Epithelial cell of prostate (primary cell): Measurements from ENCODE around the gene KRT79.

Experiments
- DNase-seq: peaks from one replicate; pipeline ENCODE4 v3.0.0-alpha.2; 2011; ENCODE audit warnings: low read depth, low spot score
- H3K27ac ChIP-seq: fragments of 450-650 bp; 2 replicates; pipeline ENCODE4 v1.5.1; 2017; ENCODE audit warnings: mild to moderate bottlenecking

The KRT79 gene

DNA sequence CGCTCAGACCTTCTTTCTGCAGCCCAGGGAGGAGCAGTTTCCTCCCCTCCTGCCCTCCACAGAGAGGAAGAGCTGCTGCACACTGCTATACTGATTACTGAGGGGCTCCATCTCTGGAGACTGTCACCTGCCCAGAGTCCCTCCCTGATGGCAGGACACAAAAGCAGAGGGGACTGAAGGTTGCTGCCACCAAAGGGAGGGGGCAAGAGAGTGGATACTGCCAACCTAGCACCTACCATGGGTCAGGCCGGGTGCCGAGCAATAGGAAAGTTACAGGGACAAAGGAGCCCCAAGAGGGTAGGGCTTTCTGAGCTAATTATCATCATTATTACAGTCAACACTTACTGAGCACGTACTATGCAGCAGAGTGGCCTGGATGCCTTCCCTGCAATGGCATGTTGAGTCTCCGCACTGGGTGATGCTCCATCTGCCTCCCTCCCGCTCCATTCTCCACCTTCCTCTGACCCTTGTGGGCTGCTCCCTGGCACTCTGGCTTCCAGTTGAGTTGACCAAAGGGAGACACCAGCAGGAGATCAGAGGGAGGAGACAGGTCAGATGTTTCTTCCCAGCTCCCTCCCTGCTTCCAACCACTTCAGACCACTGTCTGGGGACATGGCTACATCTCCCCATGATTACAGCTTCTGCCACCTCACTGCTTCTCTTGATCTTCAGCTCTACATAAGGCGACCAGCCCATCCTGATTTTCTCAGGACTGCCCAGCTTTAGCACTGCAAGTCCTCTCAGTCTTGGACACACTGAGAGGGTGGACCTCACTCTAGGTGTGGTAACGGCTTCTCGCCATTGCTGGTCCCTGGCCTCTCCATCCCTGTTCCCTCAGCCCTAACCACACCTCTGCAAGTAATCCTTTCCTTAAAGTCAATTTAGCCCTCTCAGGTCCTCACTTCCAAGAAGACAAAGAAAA, 2.6 kb upstream of the KRT79 start:
- no peak for DNase-seq
- H3K27ac ChIP-seq = no peak overlapping the region

DNA sequence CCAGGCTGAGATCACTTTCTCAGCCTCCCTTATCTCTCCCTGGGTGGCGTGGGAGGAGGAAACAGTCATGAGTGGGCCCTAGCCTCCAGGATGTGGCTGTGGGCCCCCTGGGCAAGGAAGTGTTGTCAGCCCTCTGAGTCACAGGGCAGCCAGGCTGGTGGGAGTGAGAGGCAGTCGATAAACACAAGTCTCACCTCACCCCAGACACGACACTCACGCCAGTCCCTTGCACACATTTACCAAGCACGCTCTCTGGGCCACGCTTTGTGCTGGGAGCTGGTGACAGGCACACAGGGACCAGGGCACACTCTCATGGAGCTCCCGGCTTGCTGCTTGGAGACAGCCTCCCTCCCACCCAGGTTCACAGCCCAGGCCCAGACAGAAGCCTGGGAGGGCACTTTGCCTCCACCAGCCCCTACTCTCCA, 1.9 kb upstream of the KRT79 start:
- no peak for DNase-seq
- no peak overlapping the region for H3K27ac ChIP-seq

DNA sequence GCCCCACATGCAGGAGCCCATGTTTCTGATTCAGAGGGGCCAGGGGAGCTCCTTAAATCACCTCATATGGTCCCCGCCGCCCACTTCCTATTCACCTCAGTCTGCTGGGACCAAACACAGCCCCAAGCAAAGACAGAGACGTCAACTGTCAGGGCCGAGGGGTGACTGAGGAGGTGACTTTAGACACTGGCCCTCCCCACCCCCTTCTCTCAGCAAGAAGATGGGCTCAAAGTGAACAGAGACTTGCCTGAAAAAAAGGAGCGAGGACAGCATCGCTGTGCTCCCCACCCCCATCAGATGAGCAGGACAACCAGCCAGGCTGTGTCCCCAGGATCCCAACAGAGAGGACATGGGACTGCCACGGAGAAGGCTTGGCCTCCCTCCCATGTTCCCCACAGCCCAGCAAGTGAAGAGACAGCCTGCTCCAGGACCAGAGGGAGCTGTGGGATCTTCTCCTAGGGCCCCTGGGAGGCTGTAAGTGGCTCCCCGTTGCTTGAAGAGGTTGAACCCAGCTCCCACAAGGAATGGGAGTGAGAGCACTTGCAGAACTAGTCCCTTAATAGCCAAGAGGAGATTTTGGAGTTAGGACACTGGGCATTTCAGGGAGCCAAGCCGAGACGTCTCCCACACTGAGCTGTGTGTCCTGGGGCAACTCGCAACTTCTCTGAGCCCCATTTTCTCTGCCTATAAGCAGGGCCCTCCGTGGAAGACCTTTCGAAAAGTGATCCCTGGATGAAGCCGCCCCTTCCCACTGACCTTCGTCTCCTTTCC, 1.3 kb upstream of the KRT79 start:
- H3K27ac ChIP-seq = no peak overlapping the region
- DNase-seq = no peak

DNA sequence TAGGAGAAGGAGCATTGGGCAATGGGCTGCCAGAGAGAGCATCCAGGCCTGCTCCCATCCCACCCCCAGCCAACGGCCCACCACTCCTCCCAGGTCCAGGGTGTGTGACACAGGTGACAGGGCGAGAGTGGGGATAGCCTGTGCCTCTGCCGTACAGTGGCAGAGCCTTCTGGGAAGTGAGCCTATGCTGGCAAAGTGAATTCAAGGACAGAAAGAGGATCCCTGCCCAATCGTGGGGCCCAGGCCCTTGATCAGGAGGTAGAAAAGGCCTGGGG, 553 bp upstream of the KRT79 start:
- H3K27ac ChIP-seq = no peak overlapping the region
- no peak for DNase-seq

DNA sequence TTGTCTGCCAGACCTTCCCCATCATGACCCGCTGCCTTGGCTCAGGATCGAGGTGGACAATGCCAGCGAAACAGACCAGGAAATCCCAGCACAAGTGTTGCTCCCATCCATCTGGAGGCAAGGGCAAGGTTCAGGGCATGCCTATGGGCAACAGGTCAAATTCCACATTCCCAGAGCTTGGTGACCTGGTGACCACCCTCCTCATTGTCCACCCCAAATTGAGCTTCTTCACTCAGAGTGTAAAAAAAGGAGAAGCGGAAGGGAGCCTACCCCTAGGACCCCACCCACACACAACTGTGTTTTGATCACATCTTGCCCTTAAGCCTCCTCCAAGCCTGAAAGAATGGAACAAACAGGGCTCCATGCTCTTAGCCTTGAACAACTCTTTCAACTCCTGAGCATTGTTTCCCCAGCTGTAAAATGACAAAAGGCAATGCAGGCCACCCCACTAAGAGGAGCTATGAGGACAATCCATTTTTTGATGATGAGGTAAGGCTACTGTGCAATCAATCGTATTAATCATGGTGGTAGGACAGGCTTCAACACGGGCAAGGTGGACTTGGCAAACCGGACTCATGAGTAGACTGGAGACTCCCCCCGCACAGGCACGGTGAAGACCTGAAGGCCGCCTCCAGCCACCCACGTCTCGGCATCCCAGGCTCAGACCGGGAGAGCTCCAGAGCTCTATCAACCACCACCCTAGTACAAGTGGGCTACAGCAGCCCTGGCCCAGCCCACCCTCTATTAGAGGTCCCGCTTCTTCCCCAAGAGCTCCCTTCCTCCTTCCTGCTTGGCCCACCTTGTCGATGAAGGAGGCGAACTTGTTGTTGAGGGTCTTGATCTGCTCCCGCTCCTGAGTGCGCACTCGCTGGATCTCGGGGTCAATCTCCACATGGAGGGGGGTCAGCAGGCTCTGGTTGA, 866 bp downstream of the KRT79 start:
- no peak overlapping the region for H3K27ac ChIP-seq
- DNase-seq = peak; percentile 40

DNA sequence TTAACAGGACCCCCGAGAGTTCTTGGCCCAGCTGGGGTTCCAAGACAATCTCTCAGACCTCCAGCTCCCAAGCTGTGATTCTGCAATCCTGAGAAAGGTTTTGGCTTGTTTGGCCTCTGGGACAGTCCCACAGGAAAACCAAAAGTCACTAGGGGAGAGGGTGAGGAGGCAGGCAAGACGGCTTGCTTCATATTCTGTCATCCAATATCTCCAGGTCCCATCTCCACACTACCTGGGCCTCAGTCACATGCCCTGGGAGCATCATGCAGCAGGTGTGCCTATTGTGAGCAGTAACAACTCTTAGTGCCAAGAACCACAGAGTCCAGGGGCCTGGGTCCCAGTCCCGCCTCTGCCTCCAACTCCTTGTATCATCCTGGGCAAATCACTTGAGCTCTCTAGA, 1.7 kb downstream of the KRT79 start:
- H3K27ac ChIP-seq = no peak overlapping the region
- DNase-seq = no peak

DNA sequence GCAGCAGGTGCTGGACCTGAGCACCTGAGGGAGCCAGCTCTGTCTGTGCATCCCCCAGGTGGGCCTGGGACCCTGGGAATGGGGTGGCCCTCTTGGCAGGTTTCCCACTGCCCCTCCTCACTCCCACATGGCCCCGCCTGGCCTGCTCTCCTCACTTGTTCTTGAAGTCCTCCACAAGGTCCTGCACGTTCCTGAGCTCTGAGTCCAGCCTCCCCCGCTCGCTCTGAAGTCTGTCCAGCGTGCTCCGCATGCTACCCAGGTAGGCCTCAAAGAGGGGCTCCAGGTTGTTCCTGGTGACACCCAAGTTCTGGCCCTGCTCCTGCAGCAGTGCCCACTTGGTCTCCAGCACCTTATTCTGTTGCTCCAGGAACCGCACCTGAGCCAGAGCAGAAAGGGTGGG, 2.9 kb downstream of the KRT79 start:
- no peak overlapping the region for H3K27ac ChIP-seq
- no peak for DNase-seq

DNA sequence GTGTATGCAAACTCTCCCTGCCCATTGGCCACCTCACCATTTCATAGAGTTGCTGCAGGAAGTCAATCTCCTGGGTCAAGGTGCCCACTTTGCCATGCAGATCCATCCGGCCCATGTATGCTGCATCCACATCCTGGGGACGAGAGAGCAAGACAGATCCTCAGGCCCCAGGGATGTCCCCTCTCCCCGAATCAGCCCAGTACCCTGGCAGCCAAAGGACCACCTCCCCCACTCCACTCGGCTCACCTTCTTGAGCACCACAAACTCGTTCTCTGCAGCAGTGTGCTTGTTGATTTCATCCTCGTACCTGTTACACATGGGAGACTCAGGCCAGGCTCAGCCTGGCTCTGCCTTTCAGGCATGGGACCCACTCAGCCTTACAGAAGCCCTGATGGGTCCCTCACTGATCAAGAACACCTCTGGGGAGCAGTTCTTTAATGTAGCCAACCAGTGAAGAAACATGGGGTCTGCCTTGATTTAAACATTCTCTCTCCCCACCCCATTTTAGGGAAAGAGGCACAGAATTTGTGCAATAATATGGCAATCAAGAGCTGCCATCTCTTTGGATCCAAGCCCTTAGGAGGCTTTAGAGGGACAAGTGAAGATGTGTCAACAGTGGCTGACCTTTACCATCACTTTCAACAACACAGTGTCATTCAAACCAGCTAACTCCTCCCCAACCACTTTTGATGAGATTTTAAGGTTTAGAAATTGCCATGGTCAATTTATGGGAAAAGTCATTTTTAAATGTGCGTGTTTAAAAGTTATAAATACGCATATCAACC, 3.9 kb downstream of the KRT79 start:
- no peak for DNase-seq
- H3K27ac ChIP-seq = no peak overlapping the region

DNA sequence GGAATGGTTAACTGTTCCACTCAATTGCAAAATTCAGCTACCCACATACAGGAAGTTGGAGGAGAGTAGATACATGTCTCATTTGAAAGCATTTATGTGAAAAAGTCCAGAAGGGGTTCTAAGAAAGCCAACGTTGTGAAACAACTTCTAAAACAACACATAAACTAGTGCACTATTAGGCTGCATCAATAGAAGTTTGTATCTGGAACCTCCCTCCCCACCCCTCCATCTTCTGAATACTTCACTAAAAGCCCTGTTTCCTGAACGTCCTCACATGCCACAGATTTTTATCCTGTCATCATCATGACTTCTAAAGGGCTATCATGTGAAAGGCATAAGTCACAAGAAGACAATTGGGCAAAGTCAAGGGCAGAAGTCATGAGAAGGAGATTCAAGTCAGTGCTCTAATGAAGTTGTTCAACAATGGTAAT, 5.5 kb downstream of the KRT79 start:
- DNase-seq = no peak
- no peak overlapping the region for H3K27ac ChIP-seq

DNA sequence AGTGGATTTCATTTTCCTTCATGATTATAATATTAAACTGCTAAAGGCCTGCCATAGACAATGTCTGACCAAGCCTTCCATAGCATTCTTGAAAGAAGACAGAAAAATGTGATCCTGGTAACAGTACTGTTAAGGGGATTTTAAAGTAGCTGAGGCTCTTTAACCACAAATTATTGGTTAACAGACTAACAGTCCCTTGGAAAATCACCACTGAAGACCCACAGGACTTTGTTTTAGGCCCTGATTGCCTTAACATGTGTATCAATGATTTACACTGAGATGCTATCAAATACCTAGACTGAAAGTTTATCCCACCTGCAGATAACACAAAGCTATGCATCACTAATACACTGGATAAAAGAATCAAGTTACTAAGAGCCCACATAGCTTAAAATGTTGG, 6.0 kb downstream of the KRT79 start:
- no peak for DNase-seq
- no peak overlapping the region for H3K27ac ChIP-seq

DNA sequence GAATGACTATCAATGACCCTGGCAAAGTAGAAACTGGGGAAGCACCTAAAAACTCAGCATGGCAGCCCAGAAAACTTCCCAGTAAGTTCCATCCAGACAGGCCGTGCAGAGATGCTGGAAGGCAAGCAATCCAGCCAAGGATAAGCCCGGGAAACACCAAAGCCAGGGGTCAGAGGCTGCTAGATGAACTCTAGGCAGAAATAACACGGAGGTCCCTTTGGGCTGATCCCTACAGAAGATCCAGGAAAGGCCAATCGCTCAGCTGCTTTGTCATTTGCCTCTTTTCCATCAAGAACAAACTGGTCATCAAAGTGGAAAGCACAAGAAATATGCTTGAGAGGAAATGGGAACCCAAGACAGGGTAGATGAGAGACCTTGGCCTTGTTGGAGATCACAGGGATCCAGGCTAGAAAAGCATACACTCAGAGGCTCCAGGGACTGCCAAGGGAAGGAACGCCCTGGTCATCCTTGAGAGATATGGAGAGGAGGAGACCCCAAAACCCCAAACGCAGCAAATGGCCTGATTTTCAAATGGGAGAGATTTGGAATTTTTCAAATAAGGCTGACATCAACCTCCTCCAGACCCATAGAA, 6.5 kb downstream of the KRT79 start:
- no peak for DNase-seq

DNA sequence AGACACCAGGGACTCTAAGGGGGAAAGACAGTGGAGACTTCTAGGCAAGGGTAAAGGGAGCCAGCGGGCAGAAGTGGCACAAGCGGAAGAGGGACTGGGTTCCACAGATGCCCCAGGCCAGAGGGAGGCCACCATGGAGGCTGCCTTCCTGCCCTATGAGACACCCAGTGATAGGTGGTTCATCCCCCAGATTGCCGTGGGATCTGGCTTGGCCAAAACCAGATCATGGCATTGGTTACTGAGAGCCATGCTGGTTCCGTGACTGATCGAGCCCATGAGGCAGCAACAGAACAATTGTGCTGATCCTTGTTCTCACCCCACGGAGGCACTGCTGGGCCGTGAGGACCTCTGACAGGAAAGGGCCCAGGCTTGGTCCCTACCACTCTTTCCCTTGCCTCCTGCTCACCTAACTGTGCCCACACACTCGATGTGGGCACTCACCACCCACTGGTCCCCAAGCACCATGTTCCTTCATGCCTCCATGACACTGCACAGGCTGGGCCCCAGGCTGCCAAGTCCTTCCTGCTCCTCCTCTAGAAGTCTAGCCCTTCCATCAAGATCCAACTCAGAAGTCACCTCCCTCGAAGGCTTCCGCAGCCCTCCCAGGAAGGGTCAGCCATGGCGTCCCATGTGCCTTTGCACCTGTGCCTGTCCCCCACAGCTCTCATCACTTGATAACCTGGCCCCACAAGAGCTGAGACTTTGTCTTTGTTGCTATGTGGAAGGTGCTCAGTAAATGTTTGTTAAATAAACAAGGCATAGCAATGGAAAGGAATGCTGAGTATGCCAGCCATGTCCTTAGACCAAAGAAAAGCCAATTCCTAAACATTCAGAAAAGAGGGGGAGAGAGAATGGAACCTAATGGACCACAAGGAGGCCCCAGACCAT, 7.3 kb downstream of the KRT79 start:
- H3K27ac ChIP-seq = no peak overlapping the region
- no peak for DNase-seq

More for the DNA sequence above, 6.5 kb downstream of the KRT79 start:
- no peak overlapping the region for H3K27ac ChIP-seq

DNA sequence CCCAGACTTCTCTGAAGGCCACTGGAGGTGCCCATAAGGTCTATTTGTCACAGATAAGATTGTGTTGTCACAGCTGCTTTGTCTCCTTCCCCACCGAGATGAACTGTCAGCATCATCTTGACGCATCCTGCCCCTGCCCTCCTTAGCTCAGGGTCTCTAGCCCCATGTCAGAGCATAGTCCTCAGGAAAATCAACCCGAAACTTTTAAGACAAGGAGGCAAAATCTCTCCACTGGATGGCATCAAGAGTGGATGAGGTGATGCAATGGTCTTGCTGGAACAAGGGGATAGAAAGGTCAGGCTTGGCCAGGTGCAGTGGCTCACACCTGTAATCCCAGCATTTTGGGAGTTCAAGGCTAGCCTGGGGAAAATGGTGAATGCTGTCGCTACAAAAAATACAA, 8.2 kb downstream of the KRT79 start:
- H3K27ac ChIP-seq = no peak overlapping the region
- no peak for DNase-seq

DNA sequence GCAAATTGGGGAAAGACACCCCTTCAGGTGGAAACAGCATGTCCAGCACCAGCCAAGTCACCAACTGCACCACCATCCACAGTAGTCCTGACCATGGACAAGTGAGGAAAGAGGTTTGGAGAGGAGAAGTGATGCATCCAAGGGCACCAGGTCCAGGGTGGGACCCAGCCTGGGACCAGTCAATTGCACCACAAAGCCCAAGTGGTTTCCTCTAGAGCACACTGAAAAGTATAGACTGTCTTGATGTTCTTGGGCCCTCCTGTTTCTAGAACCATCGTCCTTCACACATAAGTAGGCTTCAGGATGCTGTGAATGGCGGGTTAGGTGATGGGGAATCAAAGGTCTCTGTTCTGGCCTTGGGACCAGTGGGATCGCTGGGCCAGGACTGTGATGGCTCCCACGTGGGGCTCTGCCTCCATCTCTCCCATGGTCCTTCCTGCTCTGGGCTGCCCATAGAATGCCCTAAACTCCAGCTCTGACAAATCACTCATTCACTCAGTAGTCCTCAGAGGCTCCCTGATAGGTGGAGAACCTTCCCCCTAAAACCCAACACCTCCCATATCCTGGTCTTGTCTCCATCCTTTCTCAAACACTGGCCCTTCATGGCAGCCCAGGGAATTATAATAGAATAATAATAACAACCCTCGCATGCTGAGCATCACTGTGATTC, 9.2 kb downstream of the KRT79 start:
- H3K27ac ChIP-seq = no peak overlapping the region
- DNase-seq = no peak

DNA sequence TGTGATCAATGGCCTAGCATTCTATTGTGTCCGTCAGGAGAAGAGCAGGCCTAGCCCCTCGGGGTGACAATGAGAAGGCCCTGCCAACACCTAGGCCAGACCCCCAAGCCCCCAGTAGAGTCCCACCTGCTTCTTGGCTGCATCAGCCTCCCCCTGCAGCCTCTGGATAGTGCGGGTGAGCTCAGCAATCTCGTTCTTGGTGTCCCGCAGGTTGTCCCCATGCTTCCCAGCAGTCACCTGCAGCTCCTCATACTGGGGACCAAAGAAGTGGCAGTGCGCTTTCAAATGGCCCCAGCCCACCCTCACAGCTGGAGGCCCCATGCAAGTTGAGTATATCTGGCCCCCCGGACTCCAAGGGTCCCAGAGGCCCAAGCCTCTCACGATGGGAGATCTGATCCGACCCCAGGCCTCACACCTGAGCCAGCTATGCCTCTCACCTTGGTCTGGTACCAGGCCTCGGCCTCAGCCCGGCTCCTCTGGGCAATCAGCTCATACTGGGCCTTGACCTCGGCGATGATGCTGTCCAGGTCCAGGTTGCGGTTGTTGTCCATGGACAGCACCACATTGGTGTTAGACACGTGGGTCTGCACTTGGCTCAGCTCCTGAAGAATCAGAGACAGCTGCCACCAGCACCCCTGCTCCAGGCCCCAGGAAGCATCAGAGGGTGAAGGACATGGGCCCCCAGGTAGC, 10.2 kb downstream of the KRT79 start:
- no peak overlapping the region for H3K27ac ChIP-seq
- no peak for DNase-seq

DNA sequence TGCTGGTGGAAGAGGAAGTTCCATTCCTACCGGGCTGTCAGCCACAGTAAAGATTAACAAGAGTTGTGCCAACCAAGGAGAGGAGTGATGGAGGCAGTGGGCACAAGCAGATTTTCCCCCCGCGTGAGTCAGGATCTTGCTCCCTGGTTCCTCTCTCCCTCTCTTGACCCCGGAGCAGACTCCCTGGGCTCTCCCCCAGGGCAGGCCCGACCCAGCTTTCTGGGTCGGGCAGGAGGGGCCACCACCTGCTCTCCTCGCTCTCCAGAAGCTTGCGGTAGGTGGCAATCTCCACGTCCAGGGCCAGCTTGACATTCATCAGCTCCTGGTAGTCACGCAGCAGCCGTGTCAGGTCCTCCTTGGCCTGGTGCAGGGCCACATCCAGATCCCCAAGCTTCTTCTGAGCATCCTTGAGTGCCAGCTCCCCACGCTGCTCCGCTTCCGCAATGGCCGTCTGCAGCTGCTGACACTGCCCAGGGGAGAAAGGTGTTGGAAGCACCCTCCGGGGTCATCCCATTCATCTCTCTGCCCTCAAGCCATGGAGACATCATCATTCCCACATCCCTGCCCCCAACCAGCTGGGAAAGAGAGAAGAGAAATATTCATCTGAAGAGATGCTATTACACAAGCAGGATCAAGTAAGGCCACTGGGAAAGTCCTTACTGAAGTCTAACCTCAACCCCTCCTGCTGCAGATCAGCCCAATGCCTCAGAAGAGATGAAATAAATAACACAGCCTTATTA, 11.2 kb downstream of the KRT79 start:
- no peak overlapping the region for H3K27ac ChIP-seq
- DNase-seq = no peak
